Ectodermal cell (in vitro differentiated cells): ENCODE data around the gene ABCG4.

Experiments used
- H3K27ac ChIP-seq: 2 replicates; pipeline ENCODE4 v1.7.0; 2013; ENCODE audit warnings: mild to moderate bottlenecking, low read depth, low read length; ENCODE audit not compliant: insufficient read depth, poor library complexity, severe bottlenecking
- H3K27me3 ChIP-seq: 2 replicates; pipeline ENCODE4 v1.7.0; 2013; ENCODE audit warnings: mild to moderate bottlenecking, low read length; ENCODE audit not compliant: insufficient read depth, control insufficient read depth, poor library complexity, severe bottlenecking
- H3K36me3 ChIP-seq: one replicate; pipeline ENCODE4 v1.7.0; 2013; ENCODE audit warnings: low read length; ENCODE audit not compliant: control insufficient read depth, insufficient read depth
- H3K4me1 ChIP-seq: one replicate; pipeline ENCODE4 v1.7.0; 2013; ENCODE audit warnings: low read length; ENCODE audit not compliant: control insufficient read depth, insufficient read depth
- H3K4me3 ChIP-seq: 2 replicates; pipeline ENCODE4 v1.7.0; 2013; ENCODE audit warnings: low read depth, low read length, control low read depth; ENCODE audit not compliant: insufficient read depth
- H3K9me3 ChIP-seq: 2 replicates; pipeline ENCODE4 v1.7.0; 2013; ENCODE audit warnings: mild to moderate bottlenecking, low read length, moderate library complexity; ENCODE audit not compliant: control insufficient read depth
- WGBS, 2 experiments: methylation state at CpG; one replicate each; pipeline ENCODE4 v1.1.7; 2013; ENCODE audit warnings: missing lambda C conversion rate in 2 of 2; 5-methylcytosine and 5-hydroxymethylcytosine counted together

ABCG4 gene

GRCh38 chr11:119204066-119204465 is 55.2 kb downstream of the ABCG4 start:
- no peak overlapping the region for H3K27ac ChIP-seq
- H3K36me3 ChIP-seq, result no peaks in the 10 kb centered on the region
- no peaks in the 10 kb centered on the region for H3K4me1 ChIP-seq
- no peak overlapping the region for H3K4me3 ChIP-seq
- no peaks in the 10 kb centered on the region for H3K27me3 ChIP-seq
- no peaks in the 10 kb centered on the region for H3K9me3 ChIP-seq
- WGBS, 2 experiments, result 93% methylated on average over 9 of the region's 9 CpGs

GRCh38 chr11:119205080-119205479 is 56.2 kb downstream of the ABCG4 start:
- no peaks in the 10 kb centered on the region for H3K36me3 ChIP-seq
- no peak overlapping the region for H3K27ac ChIP-seq
- 60 to 64% methylated on average over 9 of the region's 10 CpGs for WGBS, 2 experiments
- no peaks in the 10 kb centered on the region for H3K4me1 ChIP-seq
- no peaks in the 10 kb centered on the region for H3K27me3 ChIP-seq
- H3K4me3 ChIP-seq, result no peak overlapping the region
- H3K9me3 ChIP-seq, result no peaks in the 10 kb centered on the region

GRCh38 chr11:119205574-119206510 is 57.0 kb downstream of the ABCG4 start, which contains the start of gene CBL:
Gene CBL, plus strand, starts transcription at chr11:119206339. Its CDS starts 79 bp downstream, at chr11:119206418.
- Histone ChIP-seq H3K27me3 (no peaks in the 10 kb centered on the region), H3K4me3 (peak within 1 kb of the TSS; percentile 97), H3K4me1 (no peaks in the 10 kb centered on the region), H3K9me3 (no peaks in the 10 kb centered on the region), H3K27ac (peak within 1 kb of the TSS; percentile 87), H3K36me3 (no peaks in the 10 kb centered on the region)
- 1% methylated on average over 87 of the region's 88 CpGs for whole genome bisulfite sequencing, 2 experiments

- no peaks in the 10 kb centered on the region for H3K9me3 ChIP-seq
- H3K4me1 ChIP-seq, result no peaks in the 10 kb centered on the region
- peak overlapping the region; percentile 87 for H3K27ac ChIP-seq
- H3K27me3 ChIP-seq, result no peaks in the 10 kb centered on the region
- H3K36me3 ChIP-seq, result no peaks in the 10 kb centered on the region
- 1% methylated on average over 38 to 40 of the region's 41 CpGs for WGBS, 2 experiments
- H3K4me3 ChIP-seq, result peak overlapping the region; percentile 97
These were observed 57.9 kb downstream of the ABCG4 start for GRCh38 chr11:119206511-119207414.

GRCh38 chr11:119207415-119207960 is 58.6 kb downstream of the ABCG4 start:
- 43 to 44% methylated on average over 7 to 11 of the region's 11 CpGs for WGBS, 2 experiments
- no peaks in the 10 kb centered on the region for H3K27me3 ChIP-seq
- H3K27ac ChIP-seq, result no peak overlapping the region
- no peaks in the 10 kb centered on the region for H3K4me1 ChIP-seq
- peak overlapping the region; percentile 97 for H3K4me3 ChIP-seq
- H3K9me3 ChIP-seq, result no peaks in the 10 kb centered on the region
- H3K36me3 ChIP-seq, result no peaks in the 10 kb centered on the region

GRCh38 chr11:119209186-119209585 is 60.3 kb downstream of the ABCG4 start:
- 86 to 94% methylated on average over 7 of the region's 7 CpGs for WGBS, 2 experiments
- Histone ChIP-seq H3K4me1 (no peaks in the 10 kb centered on the region), H3K36me3 (no peaks in the 10 kb centered on the region), H3K9me3 (no peaks in the 10 kb centered on the region), H3K4me3 (no peak overlapping the region), H3K27ac (no peak overlapping the region), H3K27me3 (no peaks in the 10 kb centered on the region)

GRCh38 chr11:119210050-119210449 is 61.2 kb downstream of the ABCG4 start:
- H3K4me1 ChIP-seq, result no peaks in the 10 kb centered on the region
- 88 to 89% methylated on average over 3 of the region's 3 CpGs for WGBS, 2 experiments
- no peak overlapping the region for H3K27ac ChIP-seq
- H3K36me3 ChIP-seq, result no peaks in the 10 kb centered on the region
- H3K9me3 ChIP-seq, result no peaks in the 10 kb centered on the region
- no peaks in the 10 kb centered on the region for H3K27me3 ChIP-seq
- no peak overlapping the region for H3K4me3 ChIP-seq
